UCSD-AML1 (cell line): Measurements from ENCODE around the gene SEL1L.
"Not testable (repeated sequence)": the region's sequence is repeated elsewhere in the genome, so short reads cannot be mapped to it uniquely, and the experiment has no call there.

Source experiments
- DNase-seq: peaks from one replicate; lab custom pipeline; 2025; ENCODE audit not compliant: unreplicated experiment; lab: John Stamatoyannopoulos, UW

SEL1L gene

GRCh38 chr14:81474685-81475324, 58.8 kb downstream of the SEL1L start:
- DNase-seq: no peak

GRCh38 chr14:81474148-81474492, 59.5 kb downstream of the SEL1L start:
- DNase-seq: no peak

GRCh38 chr14:81473456-81474147, 60.1 kb downstream of the SEL1L start:
- DNase-seq: no peak

DNA sequence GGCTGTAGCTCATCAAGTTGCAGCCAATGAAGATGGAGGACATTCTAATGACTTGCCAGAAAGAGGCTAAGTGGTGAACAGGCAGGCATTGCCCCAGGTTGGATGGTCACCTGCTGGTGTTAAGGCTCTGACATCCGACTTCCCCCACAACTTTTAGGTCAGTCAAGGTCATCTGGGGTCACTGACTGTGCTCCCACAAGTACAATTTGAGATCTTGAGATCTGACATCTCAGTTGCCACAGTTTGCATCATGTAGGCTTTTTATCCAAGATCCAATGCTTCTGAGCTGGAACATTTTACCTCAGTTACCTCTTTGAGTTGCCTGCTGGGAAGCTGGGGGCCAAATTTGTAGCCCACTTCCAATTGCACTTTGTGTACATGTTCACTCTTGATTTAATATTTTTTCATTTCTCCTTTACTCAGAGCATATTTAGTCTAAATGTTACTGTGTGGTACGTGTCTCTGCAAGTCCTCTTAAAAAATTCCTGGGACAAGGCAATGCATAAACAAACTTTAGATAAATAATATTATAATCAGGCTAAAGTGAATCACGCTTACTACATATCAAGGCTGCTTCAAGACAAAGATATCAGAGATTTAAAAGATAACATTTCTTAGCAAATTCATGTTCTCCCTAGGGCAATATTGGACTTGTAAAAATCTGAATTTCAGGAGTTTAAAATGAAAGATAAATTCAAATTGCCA, 61.4 kb downstream of the SEL1L start:
- DNase-seq: no peak

- DNase-seq: no peak
These were observed 62.6 kb downstream of the SEL1L start for GRCh38 chr14:81471062-81471461.

- not testable (repeated sequence) for DNase-seq
These were observed 63.2 kb downstream of the SEL1L start for GRCh38 chr14:81470557-81470826.

GRCh38 chr14:81466854-81467253, 66.8 kb downstream of the SEL1L start:
- no peak for DNase-seq

DNA sequence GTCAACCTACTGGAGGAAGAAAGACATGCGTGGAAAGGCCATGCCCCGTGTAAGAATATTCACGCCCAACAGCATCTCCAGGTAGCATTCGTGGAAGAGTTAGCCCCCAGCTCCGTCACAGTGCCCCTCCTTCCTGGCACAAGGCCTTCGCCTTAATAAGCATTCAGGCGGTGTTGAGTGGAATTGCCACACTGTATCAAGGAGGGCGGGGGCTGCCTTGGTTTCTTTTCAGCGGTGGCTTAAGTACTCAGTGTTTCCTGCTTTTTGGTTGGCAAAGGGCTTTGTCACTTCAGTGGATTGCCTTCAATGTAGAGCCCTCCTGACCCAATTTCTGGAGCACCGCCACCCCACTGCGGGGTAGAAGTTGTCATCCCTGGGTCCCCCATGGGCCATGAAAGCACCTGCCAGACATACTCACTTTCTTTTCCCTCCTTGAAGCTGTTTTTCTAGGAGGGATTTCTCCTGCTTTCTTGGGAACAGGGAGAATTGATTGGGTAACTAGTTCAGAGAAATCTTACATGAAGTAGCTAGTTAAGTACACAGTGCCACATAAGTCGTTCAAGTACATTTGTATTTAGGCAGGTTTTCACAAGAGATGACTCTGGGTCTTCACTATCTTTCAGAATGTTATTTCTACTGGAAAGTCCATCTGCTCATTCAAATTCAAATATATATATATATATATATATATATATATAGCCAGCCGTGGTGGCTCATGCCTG, 68.0 kb downstream of the SEL1L start:
- no peak for DNase-seq

DNA sequence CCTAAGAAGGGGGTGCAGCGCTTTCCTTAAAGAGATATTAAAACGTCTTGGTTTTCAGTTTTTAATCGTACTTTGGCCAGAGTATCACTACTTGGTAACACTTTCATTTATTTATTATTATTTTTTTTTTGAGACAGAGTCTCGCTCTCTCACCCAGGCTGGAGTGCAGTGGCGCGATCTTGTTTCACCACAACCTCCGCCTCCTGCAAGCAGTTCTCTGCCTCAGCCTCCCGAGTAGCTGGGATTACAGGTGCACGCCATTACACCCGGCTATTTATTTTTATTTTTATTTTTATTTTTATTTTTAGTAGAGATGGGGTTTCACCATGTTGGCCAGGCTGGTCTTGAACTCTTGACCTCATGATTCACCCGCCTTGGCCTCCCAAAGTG, 68.7 kb downstream of the SEL1L start:
- not testable (repeated sequence) for DNase-seq

- no peak for DNase-seq
These were observed 69.2 kb downstream of the SEL1L start for GRCh38 chr14:81464253-81465002.

DNA sequence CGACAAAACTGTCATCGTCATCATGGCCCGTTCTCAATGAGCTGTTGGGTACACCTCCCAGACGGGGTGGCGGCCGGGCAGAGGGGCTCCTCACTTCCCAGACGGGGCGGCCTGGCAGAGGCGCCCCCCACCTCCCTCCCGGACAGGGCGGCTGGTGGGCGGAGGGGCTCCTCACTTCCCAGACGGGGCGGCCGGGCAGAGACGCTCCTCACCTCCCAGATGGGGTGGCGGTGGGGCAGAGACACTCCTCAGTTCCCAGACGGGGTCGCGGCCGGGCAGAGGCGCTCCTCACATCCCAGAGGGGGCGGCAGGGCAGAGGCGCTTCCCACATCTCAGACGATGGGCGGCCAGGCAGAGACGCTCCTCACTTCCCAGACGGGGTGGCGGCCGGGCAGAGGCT, 71.3 kb downstream of the SEL1L start:
- not testable (repeated sequence) for DNase-seq

- DNase-seq: no peak
These were observed 73.7 kb downstream of the SEL1L start for GRCh38 chr14:81459912-81460311.

DNA sequence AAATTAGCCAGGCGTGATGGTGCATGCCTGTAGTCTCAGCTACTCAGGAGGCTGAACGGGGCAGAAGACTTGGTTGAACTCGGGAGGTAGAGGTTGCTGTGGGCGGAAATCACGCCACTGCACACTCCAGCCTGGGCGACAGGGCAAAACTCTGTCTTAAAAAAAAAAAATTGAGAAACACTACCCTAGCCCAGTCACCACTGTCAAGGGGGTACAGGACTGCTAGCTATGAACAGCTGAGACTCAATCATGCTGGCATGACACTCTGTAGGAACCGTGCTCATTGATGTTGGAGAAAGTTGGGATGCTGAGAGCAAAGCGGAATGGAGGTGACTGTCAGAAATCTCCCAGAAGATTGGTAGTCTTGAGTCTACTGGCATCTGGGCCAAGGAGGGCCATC, 75.3 kb downstream of the SEL1L start:
- no peak for DNase-seq

- DNase-seq: no peak
These were observed 78.3 kb downstream of the SEL1L start for GRCh38 chr14:81455390-81455789.

- DNase-seq: no peak
These were observed 79.0 kb downstream of the SEL1L start for GRCh38 chr14:81454572-81455218.

DNA sequence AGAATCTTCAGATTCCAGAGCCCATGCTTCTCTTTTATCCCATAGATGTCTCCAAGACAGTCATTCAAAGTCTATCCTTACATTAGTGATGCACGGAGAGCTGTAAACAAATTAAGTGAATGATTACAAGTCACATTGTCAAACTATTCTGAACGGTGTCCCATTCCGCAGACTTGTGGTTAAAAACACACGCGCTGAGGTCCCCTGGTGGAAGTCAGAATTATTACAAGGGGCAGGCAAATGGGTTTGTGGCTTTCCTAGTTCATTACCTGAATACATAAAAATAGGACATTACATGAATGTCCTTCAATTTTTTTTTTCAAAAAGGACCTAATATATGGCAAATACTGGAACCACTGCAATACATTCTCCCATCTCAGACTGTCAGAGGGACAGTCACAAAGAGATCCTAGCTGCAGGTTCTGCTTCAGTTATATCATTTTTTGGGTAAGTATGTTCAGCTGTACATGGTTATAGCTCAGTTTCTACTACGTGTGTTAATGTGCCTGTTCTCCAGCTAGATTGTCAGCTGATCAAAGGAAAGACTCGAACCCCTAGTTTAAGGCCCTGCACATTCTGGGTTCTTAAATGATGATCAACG, 80.4 kb downstream of the SEL1L start:
- peak; percentile 36 for DNase-seq

GRCh38 chr14:81452341-81453133, 81.1 kb downstream of the SEL1L start:
- no peak for DNase-seq

GRCh38 chr14:81450976-81451375, 82.7 kb downstream of the SEL1L start:
- no peak for DNase-seq

DNA sequence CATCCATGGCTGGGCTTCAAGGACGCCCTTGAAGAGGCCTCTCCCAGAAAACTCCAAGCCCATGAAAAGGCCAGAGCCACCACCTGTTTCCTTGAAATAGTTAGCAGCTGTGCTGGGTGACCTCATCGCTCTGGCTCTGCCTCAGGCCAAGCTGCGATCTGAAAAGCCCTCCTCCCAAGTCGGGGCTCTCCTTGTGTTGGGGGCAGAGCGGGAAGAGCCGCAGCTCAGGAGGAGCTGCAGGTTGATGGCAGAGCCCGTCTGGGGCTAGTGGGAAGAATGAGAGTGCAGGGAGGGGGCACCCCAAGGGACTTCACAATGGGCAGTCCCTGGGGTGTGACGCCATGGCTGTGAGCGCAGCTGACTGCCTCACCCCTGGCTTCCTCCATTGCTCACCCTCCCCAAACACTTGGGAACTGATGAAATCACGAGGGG, 83.5 kb downstream of the SEL1L start:
- DNase-seq: no peak

- no peak for DNase-seq
These were observed 84.1 kb downstream of the SEL1L start for GRCh38 chr14:81449576-81449975.
